ENCODE results near the gene INAFM2.

- TF ChIP-seq HCFC1 (IDR thresholded peaks at IDR 0.05; ENCODE audit: low read length) (no peak), CTCF (IDR thresholded peaks at IDR 0.05 in 2 of 3, conservative IDR thresholded peaks at IDR 0.05 in 1 of 3; ENCODE audit: control insufficient read depth in 2 of 3, extremely low read depth in 1 of 3, insufficient read depth in 1 of 3, low read depth in 3 of 3, low read length in 3 of 3) (no peak), SREBF2 (IDR thresholded peaks at IDR 0.05; ENCODE audit: low read length) (no peak), SIN3A (IDR thresholded peaks at IDR 0.05; ENCODE audit: low read depth, low read length) (no peak), SRF (IDR thresholded peaks at IDR 0.05; ENCODE audit: low read depth in 2 of 2, low read length in 2 of 2) (no peak), MXI1 (IDR thresholded peaks at IDR 0.05; ENCODE audit: low read depth, low read length) (no peak), BRCA1 (IDR thresholded peaks at IDR 0.05; ENCODE audit: low read depth, low read length) (no peak)
These were observed 25.1 kb upstream of the INAFM2 start for GRCh38 chr15:40298216-40298935.
